HepG2 (cell line): ENCODE results near the gene VPS29. TPM values are rescaled to one million over a fixed set of nuclear protein-coding genes. Genes with fewer than 3 reads are reported as not detected.
A peak's percentile ranks its signal among the peaks of the same experiment; 100 is the strongest.

Experiments used
- AGO2 ChIP-seq: fragments of 200-400 bp; formaldehyde crosslinking; optimal IDR thresholded peaks from 2 replicates; pipeline ENCODE3; 2017; ENCODE audit warnings: mild to moderate bottlenecking, low read depth, low read length, moderate library complexity
- ASH2L ChIP-seq: fragments of 300-600, 200-600 bp; sonication (generic); IDR thresholded peaks from 2 replicates; pipeline ENCODE4 v1.7.0; 2017; ENCODE audit warnings: low read depth, mild to moderate bottlenecking, moderate library complexity, mixed read lengths, low read length; ENCODE audit not compliant: insufficient read length
- BRCA1 ChIP-seq: sonication (generic); formaldehyde crosslinking; IDR thresholded peaks from 2 replicates; pipeline ENCODE4 v1.4.0; 2020; ENCODE audit warnings: missing genetic modification reagents
- CCAR2 ChIP-seq: fragments of 200-400 bp; formaldehyde crosslinking; optimal IDR thresholded peaks from 2 replicates; pipeline ENCODE3; 2018; ENCODE audit warnings: low read depth, mild to moderate bottlenecking, low read length, moderate library complexity
- DR1 ChIP-seq: sonication (generic); formaldehyde crosslinking; IDR thresholded peaks from 2 replicates; pipeline ENCODE4 v1.8.0; 2021; ENCODE audit warnings: mild to moderate bottlenecking, missing genetic modification reagents, inconsistent platforms
- FLYWCH1 ChIP-seq: sonication (generic); formaldehyde crosslinking; IDR thresholded peaks from 2 replicates; pipeline ENCODE4 v1.8.1; 2023; ENCODE audit warnings: mild to moderate bottlenecking, missing genetic modification reagents
- FOXK1 ChIP-seq: sonication (generic); formaldehyde crosslinking; IDR thresholded peaks from 2 replicates; pipeline ENCODE4 v1.4.0; 2020; ENCODE audit warnings: low read depth, missing genetic modification reagents, borderline replicate concordance
- GATAD1 ChIP-seq: IDR thresholded peaks from 2 replicates; pipeline ENCODE4 v1.6.1; 2016; ENCODE audit warnings: missing genetic modification reagents, missing compliant biosample characterization
- KDM5A ChIP-seq: fragments of 200-600 bp; sonication (generic); IDR thresholded peaks from 2 replicates; pipeline ENCODE4 v1.7.0; 2018; ENCODE audit warnings: antibody characterized with exemption, mild to moderate bottlenecking, low read length, borderline replicate concordance
- KDM5B ChIP-seq: sonication (generic); formaldehyde crosslinking; IDR thresholded peaks from 2 replicates; pipeline ENCODE4 v1.4.0; 2020; ENCODE audit warnings: missing genetic modification reagents, mild to moderate bottlenecking, borderline replicate concordance
- MAFG ChIP-seq: sonication (generic); formaldehyde crosslinking; IDR thresholded peaks from 2 replicates; pipeline ENCODE4 v1.5.1; 2020; ENCODE audit warnings: mild to moderate bottlenecking, missing genetic modification reagents
- NFATC3 ChIP-seq: sonication (generic); formaldehyde crosslinking; IDR thresholded peaks from 2 replicates; pipeline ENCODE4 v1.5.1; 2020; ENCODE audit warnings: mild to moderate bottlenecking, missing genetic modification reagents
- PLRG1 ChIP-seq: fragments of 450-650 bp; conservative IDR thresholded peaks from 2 replicates; pipeline ENCODE4 v1.6.1; 2016
- PTBP1 ChIP-seq: fragments of 200-400 bp; formaldehyde crosslinking; IDR thresholded peaks from 2 replicates; pipeline ENCODE4 v1.6.1; 2018; ENCODE audit warnings: low read length, low read depth; ENCODE audit not compliant: poor library complexity, severe bottlenecking
- RORA ChIP-seq: sonication (generic); formaldehyde crosslinking; IDR thresholded peaks from 2 replicates; pipeline ENCODE4 v1.5.0; 2020; ENCODE audit warnings: mild to moderate bottlenecking, missing genetic modification reagents, moderate library complexity
- SP1 ChIP-seq, 2 experiments: fragments of 450-650 bp in 1 of 2; sonication (generic) in 1 of 2; formaldehyde crosslinking in 1 of 2; IDR thresholded peaks; 2 replicates each; pipeline versions ENCODE4 v1.4.0 to v1.6.1; 2016 to 2020; ENCODE audit warnings: missing genetic modification reagents in 1 of 2
- SRF ChIP-seq: IDR thresholded peaks from 2 replicates; pipeline ENCODE4 v1.6.1; 2011; ENCODE audit warnings: mild to moderate bottlenecking, low read depth, low read length, moderate library complexity
- ZNF143 ChIP-seq: sonication (generic); formaldehyde crosslinking; IDR thresholded peaks from 2 replicates; pipeline ENCODE4 v1.4.0; 2020; ENCODE audit warnings: missing genetic modification reagents
- ZNF205 ChIP-seq: IDR thresholded peaks from 2 replicates; pipeline ENCODE4 v1.6.1; 2018; ENCODE audit warnings: missing biosample characterization, missing genetic modification reagents
- ZNF224 ChIP-seq: sonication (generic); formaldehyde crosslinking; IDR thresholded peaks from 2 replicates; pipeline ENCODE4 v1.5.0; 2020; ENCODE audit warnings: mild to moderate bottlenecking, missing genetic modification reagents
- ZNF225 ChIP-seq: sonication (generic); formaldehyde crosslinking; IDR thresholded peaks from 2 replicates; pipeline ENCODE4 v1.4.0; 2020; ENCODE audit warnings: mild to moderate bottlenecking, missing genetic modification reagents
- ZNF230 ChIP-seq: sonication (generic); formaldehyde crosslinking; IDR thresholded peaks from 2 replicates; pipeline ENCODE4 v1.4.0; 2020; ENCODE audit warnings: mild to moderate bottlenecking, missing genetic modification reagents
- ZNF331 ChIP-seq: sonication (generic); formaldehyde crosslinking; IDR thresholded peaks from 2 replicates; pipeline ENCODE4 v1.4.0; 2020; ENCODE audit warnings: missing genetic modification reagents
- polyA plus RNA-seq, 8 experiments: library from polyadenylated mRNA; depleted of rRNA in 3 of 8; stranded (reverse) in 7 of 8; unstranded in 1 of 8; fragments of >200 nt; fragmentation: Illumina TruSeq in 4 of 8; extraction: Trizol in 4 of 8; gene quantifications; 2 replicates each; pipeline versions ENCODE4 v1.2.1 to v1.2.3, GENCODE V29; 2011 to 2016; ENCODE audit warnings: low read depth in 4 of 8, missing spikeins in 1 of 8, mixed read lengths in 1 of 8; ENCODE audit not compliant: insufficient read depth in 1 of 8
- total RNA-seq, 5 experiments: library from RNA; depleted of rRNA; stranded (reverse); fragments of >200 nt; fragmentation: Illumina TruSeq; extraction: Trizol; gene quantifications; 2 replicates each; pipeline ENCODE4 v1.2.3, GENCODE V29; 2016; ENCODE audit warnings: low read depth in 1 of 5
- TF ChIP-seq, protein P1 (sequence below): sonication (generic); formaldehyde crosslinking; IDR thresholded peaks from 2 replicates; pipeline ENCODE4 v1.5.0; 2020; ENCODE audit warnings: mild to moderate bottlenecking, missing genetic modification reagents
- TF ChIP-seq, protein P2 (sequence below): sonication (generic); formaldehyde crosslinking; IDR thresholded peaks from 2 replicates; pipeline ENCODE4 v1.4.0; 2020; ENCODE audit warnings: missing genetic modification reagents, low read depth, mild to moderate bottlenecking, borderline replicate concordance
- TF ChIP-seq, protein P3 (sequence below): IDR thresholded peaks from 2 replicates; pipeline ENCODE4 v1.6.1; 2018; ENCODE audit warnings: missing genetic modification reagents

The VPS29 gene
- total and polyA plus RNA-seq, 2 of the 13 experiments (the other 11 are each of a cell fraction or from before 2014, with no cell fraction given): 107 to 114 TPM

DNA sequence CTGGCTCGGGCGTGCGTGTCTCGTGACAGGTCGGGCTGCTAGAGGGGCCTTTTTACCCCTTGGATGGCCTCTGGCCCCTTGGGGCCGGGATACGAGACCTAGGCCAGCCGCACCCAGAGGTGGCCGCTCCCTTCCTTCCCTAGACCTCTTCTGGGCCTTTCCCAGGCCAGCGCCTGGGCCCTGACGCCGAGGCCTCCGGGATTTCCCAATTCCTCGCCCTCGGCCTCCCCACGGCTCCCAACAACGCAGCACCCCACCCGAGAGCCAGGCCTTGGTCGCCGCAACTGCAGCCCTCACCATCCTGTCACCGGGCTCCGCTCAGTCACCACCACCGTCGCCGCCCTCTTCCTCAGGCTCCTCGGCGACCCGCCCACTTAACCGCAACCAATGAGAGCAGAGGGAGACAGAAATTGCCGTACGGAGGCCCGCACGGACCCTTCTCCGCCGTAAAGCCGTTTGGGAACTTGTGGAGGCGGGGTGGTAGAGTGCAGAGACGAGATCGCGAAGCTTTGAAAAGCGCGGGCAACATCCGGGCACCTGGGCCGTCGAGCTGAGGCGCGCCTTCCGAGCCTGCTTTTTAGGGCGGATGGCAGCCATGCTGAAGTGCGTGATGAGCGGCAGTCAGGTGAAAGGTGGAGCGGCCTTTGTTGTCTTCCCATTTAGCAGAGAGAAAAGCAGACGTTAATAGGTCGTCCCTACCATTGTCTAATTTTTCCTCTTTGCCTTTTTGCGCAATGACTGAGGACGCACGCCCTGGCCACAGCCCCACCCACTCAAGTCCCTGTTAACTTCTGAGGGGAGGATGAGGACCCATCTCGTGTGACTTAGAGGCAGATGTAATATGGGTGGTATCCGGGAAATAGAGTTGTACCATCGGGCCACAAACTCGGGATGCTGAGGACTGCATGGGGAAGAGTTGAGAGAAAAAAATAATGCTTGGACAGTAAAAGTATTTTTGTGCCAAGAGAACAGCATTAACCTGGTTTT is at the start of gene VPS29, which contains the start of gene RAD9B (continued):
- TF ChIP-seq, protein P1, sequence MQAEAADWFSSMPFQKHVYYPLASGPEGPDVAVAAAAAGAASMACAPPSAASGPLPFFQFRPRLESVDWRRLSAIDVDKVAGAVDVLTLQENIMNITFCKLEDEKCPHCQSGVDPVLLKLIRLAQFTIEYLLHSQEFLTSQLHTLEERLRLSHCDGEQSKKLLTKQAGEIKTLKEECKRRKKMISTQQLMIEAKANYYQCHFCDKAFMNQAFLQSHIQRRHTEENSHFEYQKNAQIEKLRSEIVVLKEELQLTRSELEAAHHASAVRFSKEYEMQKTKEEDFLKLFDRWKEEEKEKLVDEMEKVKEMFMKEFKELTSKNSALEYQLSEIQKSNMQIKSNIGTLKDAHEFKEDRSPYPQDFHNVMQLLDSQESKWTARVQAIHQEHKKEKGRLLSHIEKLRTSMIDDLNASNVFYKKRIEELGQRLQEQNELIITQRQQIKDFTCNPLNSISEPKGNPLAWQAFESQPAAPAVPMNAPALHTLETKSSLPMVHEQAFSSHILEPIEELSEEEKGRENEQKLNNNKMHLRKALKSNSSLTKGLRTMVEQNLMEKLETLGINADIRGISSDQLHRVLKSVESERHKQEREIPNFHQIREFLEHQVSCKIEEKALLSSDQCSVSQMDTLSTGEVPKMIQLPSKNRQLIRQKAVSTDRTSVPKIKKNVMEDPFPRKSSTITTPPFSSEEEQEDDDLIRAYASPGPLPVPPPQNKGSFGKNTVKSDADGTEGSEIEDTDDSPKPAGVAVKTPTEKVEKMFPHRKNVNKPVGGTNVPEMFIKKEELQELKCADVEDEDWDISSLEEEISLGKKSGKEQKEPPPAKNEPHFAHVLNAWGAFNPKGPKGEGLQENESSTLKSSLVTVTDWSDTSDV (CRISPR knock-in tag): peak; percentile 88
- TF ChIP-seq FOXK1: peak; percentile 69; the same call in 1 of the 2 replicates
- peak; percentile 96 for TF ChIP-seq NFATC3 (CRISPR knock-in tag)
- peak; percentile 80 for TF ChIP-seq AGO2
- peak; percentile 98 for TF ChIP-seq ZNF230 (CRISPR knock-in tag)
- peak; percentile 93 for TF ChIP-seq GATAD1 (CRISPR knock-in tag)
- TF ChIP-seq ZNF224 (CRISPR knock-in tag): peak; percentile 98
- TF ChIP-seq SRF: 0 out of 2 replicates have a peak, but pooled peaks have one; percentile 16
- TF ChIP-seq PLRG1: no peak
- peak; percentile 89 for TF ChIP-seq ZNF331 (CRISPR knock-in tag)
- peak; percentile 78 for TF ChIP-seq ZNF143 (CRISPR knock-in tag)
- no peak for TF ChIP-seq PTBP1
- peak; percentile 95 for TF ChIP-seq DR1 (CRISPR knock-in tag)
- no peak for TF ChIP-seq SP1 (IDR thresholded peaks at IDR 0.05)
- TF ChIP-seq SP1 (CRISPR knock-in tag; IDR thresholded peaks at IDR 0.05): peak; percentile 77
- TF ChIP-seq FLYWCH1 (CRISPR knock-in tag): peak; percentile 66
- TF ChIP-seq, protein P2, sequence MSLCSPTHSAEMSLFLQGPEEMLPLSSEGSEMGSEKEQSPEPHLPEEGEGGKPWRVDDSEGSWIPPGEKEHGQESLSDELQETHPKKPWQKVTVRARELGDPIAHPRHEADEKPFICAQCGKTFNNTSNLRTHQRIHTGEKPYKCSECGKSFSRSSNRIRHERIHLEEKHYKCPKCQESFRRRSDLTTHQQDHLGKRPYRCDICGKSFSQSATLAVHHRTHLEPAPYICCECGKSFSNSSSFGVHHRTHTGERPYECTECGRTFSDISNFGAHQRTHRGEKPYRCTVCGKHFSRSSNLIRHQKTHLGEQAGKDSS (CRISPR knock-in tag): peak; percentile 68; the same call in 1 of the 2 replicates
- no peak for TF ChIP-seq CCAR2
- TF ChIP-seq ZNF205 (CRISPR knock-in tag): peak; percentile 69; the same call in 1 of the 2 replicates
- peak; percentile 87 for TF ChIP-seq ASH2L
- no peak for TF ChIP-seq RORA (CRISPR knock-in tag)
- no peak for TF ChIP-seq MAFG (CRISPR knock-in tag)
- peak; percentile 95; the same call in 1 of the 2 replicates for TF ChIP-seq KDM5B (CRISPR knock-in tag)
- TF ChIP-seq ZNF225 (CRISPR knock-in tag): no peak
- TF ChIP-seq, protein P3, sequence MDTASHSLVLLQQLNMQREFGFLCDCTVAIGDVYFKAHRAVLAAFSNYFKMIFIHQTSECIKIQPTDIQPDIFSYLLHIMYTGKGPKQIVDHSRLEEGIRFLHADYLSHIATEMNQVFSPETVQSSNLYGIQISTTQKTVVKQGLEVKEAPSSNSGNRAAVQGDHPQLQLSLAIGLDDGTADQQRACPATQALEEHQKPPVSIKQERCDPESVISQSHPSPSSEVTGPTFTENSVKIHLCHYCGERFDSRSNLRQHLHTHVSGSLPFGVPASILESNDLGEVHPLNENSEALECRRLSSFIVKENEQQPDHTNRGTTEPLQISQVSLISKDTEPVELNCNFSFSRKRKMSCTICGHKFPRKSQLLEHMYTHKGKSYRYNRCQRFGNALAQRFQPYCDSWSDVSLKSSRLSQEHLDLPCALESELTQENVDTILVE (CRISPR knock-in tag): peak; percentile 72; the same call in 1 of the 2 replicates
- TF ChIP-seq BRCA1 (CRISPR knock-in tag): peak; percentile 80; the same call in 1 of the 2 replicates
- peak; percentile 83 for TF ChIP-seq KDM5A
